ENCODE measurements around the gene ARSG. TPM values are rescaled to one million over a fixed set of nuclear protein-coding genes. Genes with fewer than 3 reads are reported as not detected.
A peak's percentile ranks its signal among the peaks of the same experiment; 100 is the strongest.

Gene ARSG
- total RNA-seq, 6 experiments from 2014 or later = 4.0 to 7.0 (median 5.0) TPM

DNA sequence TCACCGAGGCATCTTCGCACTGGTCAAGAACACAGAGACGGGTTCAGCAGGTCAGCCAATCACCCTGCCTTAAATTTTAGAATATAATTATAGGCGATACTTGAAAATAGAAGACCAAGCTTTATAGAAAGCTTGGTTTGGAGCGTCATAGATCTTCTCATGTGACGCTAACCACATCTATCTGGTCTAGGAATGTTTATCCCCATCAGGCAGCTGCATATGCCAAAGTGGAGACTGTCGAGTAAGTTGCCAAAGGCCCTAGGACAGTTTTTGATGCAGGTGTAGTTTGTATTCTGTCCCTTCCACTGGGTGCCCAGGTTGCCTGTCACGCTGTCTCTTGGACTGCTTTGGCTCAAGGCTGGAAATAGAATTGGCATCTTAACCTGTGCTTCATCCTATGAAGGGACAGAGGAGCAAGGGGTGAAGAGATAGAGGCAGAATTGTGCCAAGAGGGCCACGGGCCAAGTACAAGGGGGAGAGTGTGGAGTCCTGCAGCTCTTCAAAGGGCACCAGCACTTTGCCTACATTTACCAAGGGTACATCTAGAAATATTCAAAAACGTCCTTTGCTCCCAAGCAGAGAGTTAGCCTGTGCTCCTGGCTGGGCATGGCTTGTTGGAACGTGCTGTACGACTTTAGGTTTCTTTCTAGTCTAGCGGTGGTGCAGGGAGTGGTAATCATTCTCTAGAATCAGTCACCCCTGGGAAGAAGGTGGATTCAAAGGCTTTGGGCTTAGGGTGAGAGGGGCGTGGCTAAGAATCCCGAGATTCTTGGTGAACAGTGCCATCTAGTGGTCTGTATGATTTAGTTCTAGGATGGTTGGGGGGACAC is 171.3 kb downstream of the ARSG start:
- Mint-ChIP-seq H3K36me3 (ENCODE audit: low read depth) (no peaks in the 10 kb centered on the region), H3K4me3 (no peak overlapping the region), H3K4me1 (ENCODE audit: low read depth) (peaks cover 36% of the 10 kb centered on the region), H3K27ac (no peak overlapping the region), H3K27me3 (ENCODE audit: insufficient read depth) (peaks cover 10% of the 10 kb centered on the region), H3K9me3 (no peaks in the 10 kb centered on the region)
- peak; percentile 65 for DNase-seq
- TF ChIP-seq, protein P1, sequence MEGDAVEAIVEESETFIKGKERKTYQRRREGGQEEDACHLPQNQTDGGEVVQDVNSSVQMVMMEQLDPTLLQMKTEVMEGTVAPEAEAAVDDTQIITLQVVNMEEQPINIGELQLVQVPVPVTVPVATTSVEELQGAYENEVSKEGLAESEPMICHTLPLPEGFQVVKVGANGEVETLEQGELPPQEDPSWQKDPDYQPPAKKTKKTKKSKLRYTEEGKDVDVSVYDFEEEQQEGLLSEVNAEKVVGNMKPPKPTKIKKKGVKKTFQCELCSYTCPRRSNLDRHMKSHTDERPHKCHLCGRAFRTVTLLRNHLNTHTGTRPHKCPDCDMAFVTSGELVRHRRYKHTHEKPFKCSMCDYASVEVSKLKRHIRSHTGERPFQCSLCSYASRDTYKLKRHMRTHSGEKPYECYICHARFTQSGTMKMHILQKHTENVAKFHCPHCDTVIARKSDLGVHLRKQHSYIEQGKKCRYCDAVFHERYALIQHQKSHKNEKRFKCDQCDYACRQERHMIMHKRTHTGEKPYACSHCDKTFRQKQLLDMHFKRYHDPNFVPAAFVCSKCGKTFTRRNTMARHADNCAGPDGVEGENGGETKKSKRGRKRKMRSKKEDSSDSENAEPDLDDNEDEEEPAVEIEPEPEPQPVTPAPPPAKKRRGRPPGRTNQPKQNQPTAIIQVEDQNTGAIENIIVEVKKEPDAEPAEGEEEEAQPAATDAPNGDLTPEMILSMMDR (IDR thresholded peaks at IDR 0.05) = peak; percentile 93

DNA sequence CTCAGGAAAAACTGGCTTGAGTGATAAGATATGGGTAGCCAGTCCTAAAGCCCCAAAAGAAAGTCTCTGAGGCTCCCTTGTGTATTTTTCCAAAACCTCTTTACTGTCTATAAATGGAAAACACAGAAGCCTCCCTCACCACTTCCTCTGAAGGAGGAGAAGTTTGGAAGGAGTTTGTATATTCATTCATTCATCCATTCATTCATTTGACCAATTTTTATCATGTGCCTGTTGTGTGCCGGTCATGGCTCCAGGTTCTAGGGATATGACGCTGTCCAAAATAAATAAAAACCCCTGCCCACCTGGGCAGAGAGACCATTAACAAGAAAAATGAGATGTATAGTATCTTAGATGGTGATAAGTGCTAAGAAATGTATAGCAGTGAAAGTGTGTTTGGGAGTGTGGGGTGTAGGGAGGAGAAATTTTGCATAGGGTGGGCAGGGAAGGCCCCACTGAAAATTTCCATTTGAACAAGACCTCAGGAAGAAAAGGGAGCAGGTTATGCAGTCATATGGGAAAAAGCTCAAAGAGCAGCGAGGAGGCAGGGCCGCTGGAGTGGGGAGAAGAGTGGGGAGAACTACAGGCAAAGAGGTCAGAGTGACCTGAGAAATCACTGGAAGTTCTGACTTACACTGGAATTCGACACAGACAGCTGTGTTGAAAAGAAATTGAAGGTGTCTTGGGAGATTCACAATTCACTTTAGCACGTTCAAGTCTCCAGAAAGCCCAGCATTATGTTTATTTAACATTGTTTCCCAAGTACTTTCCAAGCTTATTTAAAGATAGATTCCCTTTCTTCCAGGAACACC is 172.1 kb downstream of the ARSG start:
- Mint-ChIP-seq H3K27me3 (ENCODE audit: insufficient read depth) (peaks cover 8% of the 10 kb centered on the region), H3K27ac (no peak overlapping the region), H3K4me3 (no peak overlapping the region), H3K36me3 (ENCODE audit: low read depth) (no peaks in the 10 kb centered on the region), H3K9me3 (no peaks in the 10 kb centered on the region), H3K4me1 (ENCODE audit: low read depth) (peaks cover 36% of the 10 kb centered on the region)
- DNase-seq = no peak
- TF ChIP-seq, protein P1 (IDR thresholded peaks at IDR 0.05) = peak; percentile 66

DNA sequence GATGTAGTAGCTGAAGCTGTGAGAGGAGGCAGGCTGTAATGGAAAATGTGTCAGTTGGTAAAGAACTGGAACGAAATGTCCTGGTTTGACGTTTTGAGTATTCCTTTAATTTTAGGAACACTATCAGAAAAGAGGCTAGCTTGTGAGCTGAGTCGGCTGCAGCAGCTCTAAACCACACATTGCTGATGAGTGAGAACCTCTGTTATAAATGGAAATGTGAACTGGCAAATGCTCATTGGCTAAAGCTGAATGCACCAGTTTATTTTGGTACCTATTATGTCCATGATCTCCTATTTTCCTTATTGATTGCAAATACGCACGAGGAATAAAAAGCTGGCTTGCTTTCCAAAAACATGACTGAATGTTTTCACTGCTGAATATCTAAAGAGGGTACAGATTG is 177.0 kb downstream of the ARSG start:
- peak; percentile 13 for DNase-seq
- H3K4me1 Mint-ChIP-seq (ENCODE audit: low read depth) = peaks cover 22% of the 10 kb centered on the region
- TF ChIP-seq, protein P1 (IDR thresholded peaks at IDR 0.05) = no peak
- H3K9me3 Mint-ChIP-seq = no peaks in the 10 kb centered on the region
- peaks cover 10% of the 10 kb centered on the region for H3K27me3 Mint-ChIP-seq (ENCODE audit: insufficient read depth)
- H3K4me3 Mint-ChIP-seq = peak overlapping the region; percentile 62; the same call in 1 of the 2 replicates
- no peaks in the 10 kb centered on the region for H3K36me3 Mint-ChIP-seq (ENCODE audit: low read depth)
- no peak overlapping the region for H3K27ac Mint-ChIP-seq

DNA sequence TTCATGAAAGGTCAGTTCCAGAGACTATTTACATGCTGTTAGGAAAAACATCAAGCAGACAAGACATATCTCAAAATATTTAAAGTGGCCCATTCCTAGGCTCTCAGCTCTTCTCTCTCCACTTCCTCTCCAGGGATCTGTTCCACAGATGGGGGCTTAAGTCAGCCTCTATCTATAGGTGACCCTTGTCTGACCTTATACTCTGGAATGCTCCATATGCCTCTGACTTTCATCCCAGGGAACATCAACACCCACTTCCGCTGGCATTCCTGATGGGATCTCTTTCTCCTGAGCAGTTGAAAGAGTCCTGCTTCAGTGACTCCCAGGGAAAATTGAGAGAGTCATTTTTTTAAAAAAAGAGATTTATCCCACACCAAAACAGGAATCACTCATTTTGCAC is 177.5 kb downstream of the ARSG start:
- TF ChIP-seq, protein P1 (IDR thresholded peaks at IDR 0.05) = no peak
- Mint-ChIP-seq H3K27ac (no peak overlapping the region), H3K27me3 (ENCODE audit: insufficient read depth) (peaks cover 10% of the 10 kb centered on the region), H3K4me3 (peak overlapping the region; percentile 62; the same call in 1 of the 2 replicates), H3K4me1 (ENCODE audit: low read depth) (peaks cover 22% of the 10 kb centered on the region), H3K36me3 (ENCODE audit: low read depth) (no peaks in the 10 kb centered on the region), H3K9me3 (no peaks in the 10 kb centered on the region)
- no peak for DNase-seq

Small RNAs within 50 kb of the gene (microRNA-seq; reads per million reads assigned to microRNA genes)
- gene MIR635 = not detected

Other genes with a start within 250 kb of the ARSG start
- gene AMZ2, start 43.5 kb upstream of the ARSG start, total RNA-seq (2021; fragmentation: NEBNext Ultra II Directional; extraction: Animal tissue kit (Norgen Biotek cat#: 25700)) = 100 to 1,000 TPM; 108 to 127 (median 123) TPM
- under 1 TPM; 0.12 to 0.56 (median 0.38) TPM for gene SLC16A6, start 368 bp upstream of the ARSG start, total RNA-seq (2021; fragmentation: NEBNext Ultra II Directional; extraction: Animal tissue kit (Norgen Biotek cat#: 25700))
- gene WIPI1, start 166.0 kb downstream of the ARSG start, total RNA-seq (2021; fragmentation: NEBNext Ultra II Directional; extraction: Animal tissue kit (Norgen Biotek cat#: 25700)) = 10 to 100 TPM; 62.6 to 90.9 (median 84.9) TPM
- 100 to 1,000 TPM; 265 to 302 (median 292) TPM for gene PRKAR1A, start 220.9 kb downstream of the ARSG start, total RNA-seq (2021; fragmentation: NEBNext Ultra II Directional; extraction: Animal tissue kit (Norgen Biotek cat#: 25700))

Measured in HFFc6 (cell line).